Retinal pigment epithelial cell (primary cell): Measurements from ENCODE around the gene ZDHHC8.

Experiments
- DNase-seq: peaks from one replicate; pipeline ENCODE4 v3.0.0-alpha.2; 2010; ENCODE audit warnings: low read depth
- H3K4me3 ChIP-seq: 2 replicates; pipeline ENCODE4 v1.5.1; 2011; ENCODE audit warnings: mild to moderate bottlenecking, low read length, control low read depth, moderate library complexity
- CTCF ChIP-seq: conservative IDR thresholded peaks from 2 replicates; pipeline ENCODE4 v1.5.1; 2011; ENCODE audit warnings: low read depth, low read length, control low read depth, inconsistent platforms

Gene ZDHHC8

GRCh38 chr22:20111689-20112622 is 19.6 kb upstream of the ZDHHC8 start:
- no peak for TF ChIP-seq CTCF
- no peak overlapping the region for H3K4me3 ChIP-seq
- DNase-seq, result no peak

- TF ChIP-seq CTCF, result no peak
- H3K4me3 ChIP-seq, result no peak overlapping the region
- DNase-seq, result no peak
Measured at GRCh38 chr22:20112623-20113511, 18.7 kb upstream of the ZDHHC8 start.

- no peak overlapping the region for H3K4me3 ChIP-seq
- no peak for DNase-seq
- no peak for TF ChIP-seq CTCF
Measured at GRCh38 chr22:20113551-20114310, 17.9 kb upstream of the ZDHHC8 start.

- TF ChIP-seq CTCF, result no peak
- DNase-seq, result no peak
- H3K4me3 ChIP-seq, result no peak overlapping the region
Measured at GRCh38 chr22:20114506-20115475, 16.8 kb upstream of the ZDHHC8 start.

GRCh38 chr22:20115691-20116375 is 15.8 kb upstream of the ZDHHC8 start, which contains the start of gene RANBP1:
Gene RANBP1, plus strand, starts transcription at chr22:20116104. Its CDS starts 81 bp downstream, at chr22:20116185.
- peak within 1 kb of the TSS; percentile 90 for H3K4me3 ChIP-seq
- no peak for TF ChIP-seq CTCF
- no peak for DNase-seq
